H1 (cell line): ENCODE results near the gene PEX19. TPM values are rescaled to one million over a fixed set of nuclear protein-coding genes. Genes with fewer than 3 reads are reported as not detected.
A peak's percentile ranks its signal among the peaks of the same experiment; 100 is the strongest.

ENCODE experiments used
- CTCF ChIA-PET: fragments of 300-600 bp; sonication (Branson Sonifier 250); formaldehyde crosslinking; loops from one replicate; lab custom pipeline; 2021; ENCODE audit not compliant: partially characterized antibody; lab: Charles Lee
- POLR2A ChIA-PET: fragments of 300-600 bp; sonication (Branson Sonifier 250); formaldehyde crosslinking; loops from one replicate; lab custom pipeline; 2021; ENCODE audit warnings: inconsistent platforms; ENCODE audit not compliant: partially characterized antibody; lab: Charles Lee
- DNase-seq, 2 experiments: peaks; one replicate each; pipeline versions ENCODE4 v3.0.0 to v3.0.0-alpha.2; 2010 to 2022; ENCODE audit warnings: low spot score in 2 of 2, low read depth in 1 of 2, mixed read lengths in 1 of 2
- FAIRE-seq: peaks from 2 replicates; lab custom pipeline; 2011; peaks lifted over from hg19 to GRCh38; lab: Jason Lieb, UNC
- H2AFZ ChIP-seq: 2 replicates; pipeline ENCODE4 v1.8.1; 2012; ENCODE audit warnings: low read length, inconsistent platforms
- H2AK5ac ChIP-seq: 2 replicates; pipeline ENCODE4 v1.6.1; 2013; ENCODE audit warnings: low read depth, low read length
- H2BK120ac ChIP-seq: replicated peaks from 2 replicates; pipeline ENCODE3; 2013; ENCODE audit warnings: low read depth, low read length, inconsistent platforms
- H2BK12ac ChIP-seq: 2 replicates; pipeline ENCODE4 v1.6.1; 2013; ENCODE audit warnings: low read depth, low read length
- H2BK15ac ChIP-seq: 2 replicates; pipeline ENCODE4 v1.6.1; 2013; ENCODE audit warnings: low read length
- H2BK20ac ChIP-seq: 2 replicates; pipeline ENCODE4 v1.6.1; 2013; ENCODE audit warnings: low read length
- H2BK5ac ChIP-seq: 2 replicates; pipeline ENCODE4 v1.6.1; 2013; ENCODE audit warnings: low read depth, low read length
- H3K14ac ChIP-seq: 2 replicates; pipeline ENCODE4 v1.6.1; 2013; ENCODE audit warnings: inconsistent platforms; ENCODE audit not compliant: insufficient read length
- H3K18ac ChIP-seq: 2 replicates; pipeline ENCODE4 v1.6.1; 2013; ENCODE audit warnings: low read length; ENCODE audit errors: extremely low read depth
- H3K23ac ChIP-seq: 2 replicates; pipeline ENCODE4 v1.6.1; 2013; ENCODE audit warnings: inconsistent platforms; ENCODE audit not compliant: insufficient read length
- H3K23me2 ChIP-seq: 2 replicates; pipeline ENCODE4 v1.6.1; 2013; ENCODE audit warnings: low read depth, low read length
- H3K27ac ChIP-seq: 2 replicates; pipeline ENCODE4 v1.6.1; 2011; ENCODE audit warnings: low read depth, low read length, inconsistent platforms
- H3K27me3 ChIP-seq, 4 experiments: replicated peaks in 1 of 4; 1 replicate in 1 of 4; 2 replicates in 3 of 4; pipeline versions ENCODE4 v1.6.1 to v1.8.1; 2011 to 2013; ENCODE audit warnings: low read length in 3 of 4, mild to moderate bottlenecking in 3 of 4, inconsistent platforms in 2 of 4, mixed read lengths in 2 of 4, moderate library complexity in 1 of 4; ENCODE audit not compliant: control insufficient read depth in 3 of 4, insufficient read depth in 3 of 4; ENCODE audit errors: extremely low read depth in 1 of 4
- H3K36me3 ChIP-seq, 4 experiments: 2 replicates each; pipeline versions ENCODE4 v1.6.1 to v1.8.1; 2011 to 2013; ENCODE audit warnings: mild to moderate bottlenecking in 4 of 4, low read length in 3 of 4, moderate library complexity in 2 of 4, control low read depth in 1 of 4, inconsistent platforms in 1 of 4; ENCODE audit not compliant: insufficient read depth in 4 of 4, control insufficient read depth in 2 of 4
- H3K4ac ChIP-seq: replicated peaks from 2 replicates; pipeline ENCODE3; 2013; ENCODE audit warnings: low read length, low read depth, mixed read lengths, inconsistent platforms; ENCODE audit not compliant: insufficient read length
- H3K4me1 ChIP-seq, 4 experiments: replicated peaks in 1 of 4; 1 replicate in 1 of 4; 2 replicates in 3 of 4; pipeline versions ENCODE4 v1.6.1 to v1.8.1; 2011 to 2013; ENCODE audit warnings: low read length in 3 of 4, inconsistent platforms in 2 of 4, mixed read lengths in 1 of 4; ENCODE audit not compliant: insufficient read depth in 4 of 4, control insufficient read depth in 3 of 4
- H3K4me2 ChIP-seq, 2 experiments: 2 replicates each; pipeline versions ENCODE4 v1.6.1 to v1.8.1; 2011 to 2013; ENCODE audit warnings: low read depth in 2 of 2, low read length in 2 of 2, control low read depth in 1 of 2, inconsistent platforms in 1 of 2, mild to moderate bottlenecking in 1 of 2; ENCODE audit not compliant: insufficient read depth in 1 of 2
- H3K4me3 ChIP-seq, 4 experiments: fragments of 200-600, 300-600 bp in 1 of 4; sonication (generic), shearing (Covaris generic), sonication (Bioruptor Twin) in 1 of 4; 2 replicates each; pipeline versions ENCODE4 v1.5.1 to v1.8.1; 2011 to 2016; ENCODE audit warnings: low read length in 4 of 4, low read depth in 3 of 4, control low read depth in 2 of 4, inconsistent platforms in 2 of 4, mild to moderate bottlenecking in 2 of 4, mixed read lengths in 1 of 4, moderate library complexity in 1 of 4; ENCODE audit not compliant: insufficient read depth in 2 of 4; ENCODE audit errors: extremely low read depth in 1 of 4
- H3K56ac ChIP-seq: replicated peaks from 2 replicates; pipeline ENCODE3; 2013; ENCODE audit warnings: low read depth, mild to moderate bottlenecking, mixed read lengths, low read length, inconsistent platforms; ENCODE audit not compliant: insufficient read length
- H3K79me1 ChIP-seq: 2 replicates; pipeline ENCODE4 v1.6.1; 2013; ENCODE audit warnings: low read depth, low read length, control low read depth
- H3K79me2 ChIP-seq, 2 experiments: 2 replicates each; pipeline versions ENCODE4 v1.6.1 to v1.8.1; 2012 to 2013; ENCODE audit warnings: low read length in 2 of 2, mild to moderate bottlenecking in 2 of 2, inconsistent platforms in 1 of 2; ENCODE audit not compliant: insufficient read depth in 2 of 2, control insufficient read depth in 1 of 2
- H3K9ac ChIP-seq, 4 experiments: replicated peaks in 1 of 4; 1 replicate in 1 of 4; 2 replicates in 3 of 4; pipeline versions ENCODE4 v1.6.1 to v1.8.1; 2011 to 2013; ENCODE audit warnings: low read depth in 3 of 4, low read length in 3 of 4, control low read depth in 2 of 4, mild to moderate bottlenecking in 2 of 4, moderate library complexity in 2 of 4, inconsistent platforms in 1 of 4; ENCODE audit errors: extremely low read depth in 1 of 4
- H3K9me3 ChIP-seq, 2 experiments: 2 replicates each; pipeline versions ENCODE4 v1.6.1 to v1.8.1; 2012 to 2013; ENCODE audit warnings: mild to moderate bottlenecking in 2 of 2, moderate library complexity in 2 of 2, control low read depth in 1 of 2, inconsistent platforms in 1 of 2, low read depth in 1 of 2, low read length in 1 of 2, mixed read lengths in 1 of 2; ENCODE audit not compliant: insufficient read depth in 2 of 2
- H4K20me1 ChIP-seq, 2 experiments: replicated peaks in 1 of 2; 2 replicates each; pipeline versions ENCODE3 to v1.8.1; 2011 to 2013; ENCODE audit warnings: inconsistent platforms in 2 of 2, low read length in 2 of 2, mild to moderate bottlenecking in 1 of 2; ENCODE audit not compliant: insufficient read depth in 2 of 2, control insufficient read depth in 1 of 2
- H4K5ac ChIP-seq: 2 replicates; pipeline ENCODE4 v1.6.1; 2013; ENCODE audit warnings: low read length, low read depth, mixed read lengths, inconsistent platforms; ENCODE audit not compliant: insufficient read length
- H4K8ac ChIP-seq: 2 replicates; pipeline ENCODE4 v1.8.0; 2013; ENCODE audit warnings: mild to moderate bottlenecking, moderate library complexity, low read length, inconsistent platforms; ENCODE audit not compliant: insufficient read depth; ENCODE audit errors: extremely low read depth
- H4K91ac ChIP-seq: replicated peaks from 2 replicates; pipeline ENCODE3; 2013; ENCODE audit warnings: low read length, mixed read lengths, inconsistent platforms; ENCODE audit not compliant: insufficient read length
- HDAC2 ChIP-seq, 2 experiments: fragments of 300-600 bp in 1 of 2; sonication (generic) in 1 of 2; IDR thresholded peaks; 2 replicates each; pipeline ENCODE4 v1.6.1; 2011 to 2012; ENCODE audit warnings: low read depth in 2 of 2, low read length in 2 of 2, mild to moderate bottlenecking in 2 of 2, moderate library complexity in 2 of 2, borderline replicate concordance in 1 of 2, inconsistent platforms in 1 of 2
- JUND ChIP-seq: IDR thresholded peaks from 2 replicates; pipeline ENCODE4 v1.6.1; 2011; ENCODE audit warnings: mild to moderate bottlenecking, improper control_type of control experiment, low read length
- MAFK ChIP-seq: IDR thresholded peaks from 2 replicates; pipeline ENCODE4 v1.6.1; 2012; ENCODE audit warnings: low read depth, mild to moderate bottlenecking, improper control_type of control experiment, low read length
- SIN3A ChIP-seq, 2 experiments: IDR thresholded peaks in 1 of 2; conservative IDR thresholded peaks in 1 of 2; 2 replicates each; pipeline ENCODE4 v1.6.1; 2011 to 2012; ENCODE audit warnings: low read length in 2 of 2, improper control_type of control experiment in 1 of 2, low read depth in 1 of 2, mild to moderate bottlenecking in 1 of 2
- YY1 ChIP-seq: IDR thresholded peaks from 2 replicates; pipeline ENCODE4 v1.6.1; 2011; ENCODE audit warnings: low read depth, mild to moderate bottlenecking, low read length
- WGBS, 2 experiments: shearing (Covaris generic) in 1 of 2; methylation state at CpG; one replicate each; pipeline versions ENCODE4 v1.1.6 to v1.1.7; 2013 to 2015; ENCODE audit warnings: low lambda C conversion rate in 2 of 2, mixed read lengths in 2 of 2, inconsistent platforms in 1 of 2, low coverage in 1 of 2, missing lambda C conversion rate in 1 of 2; ENCODE audit not compliant: insufficient replicate concordance in 2 of 2, insufficient coverage in 1 of 2, insufficient read length in 1 of 2; ENCODE audit errors: extremely low coverage in 1 of 2, missing lambda C conversion rate in 1 of 2; 5-methylcytosine and 5-hydroxymethylcytosine counted together
- polyA plus RNA-seq, 7 experiments: library from polyadenylated mRNA; depleted of rRNA in 3 of 7; stranded (reverse) in 5 of 7; unstranded in 2 of 7; fragments of >200 nt in 5 of 7; fragments of 200-250 nt in 2 of 7; gene quantifications; 1 replicate in 5 of 7; 2 replicates in 1 of 7; 4 replicates in 1 of 7; pipeline versions ENCODE4 v1.2.1 to v1.2.3, GENCODE V29; 2011 to 2013; ENCODE audit warnings: missing spikeins in 2 of 7, mixed read lengths in 2 of 7
- total RNA-seq: library from RNA; stranded (reverse); fragmentation: NEBNext Ultra II Directional; extraction: Animal tissue kit (Norgen Biotek cat#: 25700); gene quantifications from 2 replicates; pipeline ENCODE4 v1.2.1, GENCODE V29; 2021

The PEX19 gene
- total and polyA plus RNA-seq, 2 of the 8 experiments (the other 6 are each of a cell fraction or from before 2014, with no cell fraction given) = 50.4 to 80.2 TPM

GRCh38 chr1:160307118-160307791, 22.3 kb upstream of the PEX19 start:
- no peak overlapping the region; the same call in 1 of the 2 replicates for H2BK5ac ChIP-seq
- H3K23me2 ChIP-seq = no peaks in the 10 kb centered on the region
- no peak overlapping the region for H4K91ac ChIP-seq
- POLR2A ChIA-PET = interaction anchor here (0.8 to 3.1 kb wide), 8 partner anchors 15 to 72 kb away, joined by 3 to 13 read pairs (median 3); partner anchors contain the start of genes DCAF8 and PEX19
- H4K20me1 ChIP-seq = peaks cover 0 to 2% of the 10 kb centered on the region in 2 experiments
- 0 out of 8 replicates have a peak overlapping the region, but pooled peaks of 1 of the 4 experiments have one; percentile 12 for H3K4me3 ChIP-seq
- no peaks in the 10 kb centered on the region for H3K27me3 ChIP-seq
- TF ChIP-seq HDAC2 (IDR thresholded peaks at IDR 0.05; ENCODE audit: borderline replicate concordance in 1 of 2, low read depth in 2 of 2, low read length in 2 of 2) (0 out of 4 replicates have a peak, but pooled peaks of 1 of the 2 experiments have one; percentile 59), MAFK (no peak), JUND (peak; percentile 5; the same call in 1 of the 2 replicates), SIN3A (conservative IDR thresholded peaks at IDR 0.05 in 1 of 2, IDR thresholded peaks at IDR 0.05 in 1 of 2; ENCODE audit: low read depth in 1 of 2, low read length in 2 of 2) (peak; percentile 51 to 91; a peak in 2 of 4 replicates), YY1 (peak; percentile 60)
- TF ChIP-seq, all 59 proteins: peak for 4
- H3K4me1 ChIP-seq = peaks cover 4 to 11% (median 8%) of the 10 kb centered on the region in 4 experiments
- H3K4me2 ChIP-seq = peak overlapping the region; percentile 3 to 40
- no peaks in the 10 kb centered on the region for H3K9me3 ChIP-seq
- H3K23ac ChIP-seq = no peak overlapping the region
- no peak overlapping the region for H2BK15ac ChIP-seq
- H4K5ac ChIP-seq = no peak overlapping the region
- no peaks in the 10 kb centered on the region for H3K79me1 ChIP-seq
- H3K79me2 ChIP-seq = no peaks in the 10 kb centered on the region
- H2AK5ac ChIP-seq = no peak overlapping the region
- WGBS, 2 experiments = 75% methylated on average over 13 of the region's 13 CpGs; no CpG with 5 or more reads in 1 of the 2 experiments
- CTCF ChIA-PET = interaction anchor here (0.8 to 2.7 kb wide), 7 partner anchors 12 to 55 kb away, joined by 3 to 23 read pairs (median 4); no protein-coding TSS in a partner anchor
- H2BK12ac ChIP-seq = peak overlapping the region; percentile 62; the same call in 1 of the 2 replicates
- H3K9ac ChIP-seq = no peak overlapping the region
- H3K27ac ChIP-seq = no peak overlapping the region
- H4K8ac ChIP-seq = no peak overlapping the region; the same call in 1 of the 2 replicates
- no peak overlapping the region for H3K4ac ChIP-seq
- no peak overlapping the region for H2AFZ ChIP-seq
- DNase-seq = peak in 1 of 2 experiments; percentile 56
- H2BK20ac ChIP-seq = no peak overlapping the region
- peaks cover 20 to 59% (median 47%) of the 10 kb centered on the region in 4 experiments for H3K36me3 ChIP-seq
- H3K14ac ChIP-seq = no peak overlapping the region
- FAIRE-seq = peak; percentile 96
- H2BK120ac ChIP-seq = no peak overlapping the region
- no peak overlapping the region for H3K18ac ChIP-seq
- no peak overlapping the region for H3K56ac ChIP-seq
